Neural cell (in vitro differentiated cells): ENCODE measurements around the gene PAMR1.

Source experiments
- CTCF ChIP-seq: fragments of 450-650 bp; IDR thresholded peaks from 2 replicates; pipeline ENCODE4 v1.5.1; 2014; ENCODE audit warnings: antibody characterized with exemption, mild to moderate bottlenecking, moderate library complexity; ENCODE audit not compliant: poor library complexity, severe bottlenecking
- EP300 ChIP-seq: fragments of 450-650 bp; conservative IDR thresholded peaks from 2 replicates; pipeline ENCODE4 v1.6.1; 2014; ENCODE audit warnings: antibody characterized with exemption, mild to moderate bottlenecking, moderate library complexity; ENCODE audit not compliant: poor library complexity, severe bottlenecking
- EZH2 ChIP-seq: fragments of 200-600, 300-800 bp; shearing (Covaris generic), sonication (generic); IDR thresholded peaks from 2 replicates; pipeline ENCODE4 v1.6.1; 2014; ENCODE audit warnings: antibody characterized with exemption, low read length, borderline replicate concordance, mild to moderate bottlenecking; ENCODE audit not compliant: insufficient read depth, poor library complexity, severe bottlenecking
- MXI1 ChIP-seq: fragments of 450-650 bp; conservative IDR thresholded peaks from 2 replicates; pipeline ENCODE4 v1.6.1; 2014; ENCODE audit warnings: antibody characterized with exemption, mild to moderate bottlenecking; ENCODE audit not compliant: poor library complexity, severe bottlenecking
- POLR2AphosphoS5 ChIP-seq: IDR thresholded peaks from 2 replicates; pipeline ENCODE4 v1.6.1; 2012
- RAD21 ChIP-seq: fragments of 450-650 bp; conservative IDR thresholded peaks from 2 replicates; pipeline ENCODE4 v1.6.1; 2014; ENCODE audit warnings: antibody characterized with exemption, mild to moderate bottlenecking, moderate library complexity
- REST ChIP-seq: IDR thresholded peaks from 2 replicates; pipeline ENCODE4 v1.6.1; 2012; ENCODE audit warnings: borderline replicate concordance
- SMC3 ChIP-seq: fragments of 450-650 bp; conservative IDR thresholded peaks from 2 replicates; pipeline ENCODE4 v1.6.1; 2014; ENCODE audit warnings: antibody characterized with exemption, mild to moderate bottlenecking, moderate library complexity; ENCODE audit not compliant: poor library complexity
- TAF1 ChIP-seq: IDR thresholded peaks from 2 replicates; pipeline ENCODE4 v1.6.1; 2012; ENCODE audit warnings: low read depth

GRCh38 chr11:35500744-35501143, 24.7 kb downstream of the PAMR1 start:
- no peak for TF ChIP-seq CTCF
- no peak for TF ChIP-seq EP300
- TF ChIP-seq SMC3, result no peak
- TF ChIP-seq EZH2, result no peak
- TF ChIP-seq RAD21, result no peak
- TF ChIP-seq MXI1, result no peak
- TF ChIP-seq POLR2AphosphoS5, result no peak
- no peak for TF ChIP-seq REST
- no peak for TF ChIP-seq TAF1
